GM20000 (cell line): ENCODE data around the gene ENC1.

Experiments used
- DNase-seq: peaks from one replicate; pipeline ENCODE4 v3.0.0; 2012; ENCODE audit warnings: low spot score
- CTCF ChIP-seq: IDR thresholded peaks from 2 replicates; pipeline ENCODE4 v1.5.1; 2012; ENCODE audit warnings: mild to moderate bottlenecking, control low read depth; ENCODE audit errors: extremely low read depth, missing control alignments

ENC1 gene

GRCh38 chr5:74664551-74664950, 24.0 kb upstream of the ENC1 start:
- DNase-seq: no peak
- TF ChIP-seq CTCF: no peak

GRCh38 chr5:74660873-74661272, 20.3 kb upstream of the ENC1 start:
- TF ChIP-seq CTCF: no peak

GRCh38 chr5:74660140-74660539, 19.6 kb upstream of the ENC1 start:
- DNase-seq: no peak
- no peak for TF ChIP-seq CTCF

More at GRCh38 chr5:74660873-74661272, 20.3 kb upstream of the ENC1 start:
- DNase-seq: no peak

GRCh38 chr5:74659172-74659571, 18.6 kb upstream of the ENC1 start:
- no peak for DNase-seq
- TF ChIP-seq CTCF: no peak

GRCh38 chr5:74657165-74657564, 16.6 kb upstream of the ENC1 start:
- DNase-seq: no peak
- TF ChIP-seq CTCF: no peak

- DNase-seq: no peak
- TF ChIP-seq CTCF: no peak
Observed at GRCh38 chr5:74655716-74656115, 15.2 kb upstream of the ENC1 start.

GRCh38 chr5:74655206-74655605, 14.7 kb upstream of the ENC1 start:
- TF ChIP-seq CTCF: no peak
- DNase-seq: no peak
